Gastroesophageal sphincter (tissue), 3 donors: Measurements from ENCODE around the gene RPS27A.
"Not testable (repeated sequence)": the region's sequence is repeated elsewhere in the genome, so short reads cannot be mapped to it uniquely, and the experiment has no call there.

Source experiments
- CTCF ChIP-seq, 4 experiments: fragments of 200-600 bp in 2 of 4; fragments of 450-650 bp in 2 of 4; sonication (generic) in 1 of 4; IDR thresholded peaks; one replicate each; pipeline ENCODE4 v1.5.1; 2017 to 2019; ENCODE audit warnings: antibody characterized with exemption in 4 of 4, mild to moderate bottlenecking in 2 of 4, moderate library complexity in 2 of 4
- EP300 ChIP-seq: sonication (generic); formaldehyde crosslinking; IDR thresholded peaks from one replicate; pipeline ENCODE4 v1.6.1; 2017; ENCODE audit warnings: antibody characterized with exemption, mild to moderate bottlenecking

DNA sequence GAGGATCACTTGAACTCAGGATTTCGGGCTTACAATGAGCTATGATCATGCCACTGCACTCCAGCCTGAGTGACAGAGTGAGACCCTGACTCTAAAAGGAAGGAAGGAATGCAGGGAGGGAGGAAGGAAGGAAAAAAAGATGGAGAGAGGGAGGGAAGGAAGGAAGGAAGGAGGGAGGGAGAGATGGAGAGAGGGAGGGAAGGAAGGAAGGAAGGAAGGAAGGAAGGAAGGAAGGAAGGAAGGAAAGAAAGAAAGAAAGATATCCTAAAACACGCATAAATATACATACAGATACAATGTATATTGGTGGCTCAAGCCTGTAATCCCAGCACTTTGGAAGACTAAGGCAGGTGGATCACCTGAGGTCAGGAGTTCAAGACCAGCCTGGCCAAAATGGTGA lies 41.9 kb downstream of the RPS27A start:
- not testable (repeated sequence) for TF ChIP-seq CTCF (IDR thresholded peaks at IDR 0.05); EP300
